Tibial artery (tissue), 4 donors: ENCODE data around the gene ADAMTS14.
"Not testable (repeated sequence)": the region's sequence is repeated elsewhere in the genome, so short reads cannot be mapped to it uniquely, and the experiment has no call there.

Experiments
- DNase-seq, 2 donors: peaks; one replicate each; pipeline ENCODE4 v3.0.0-alpha.2; 2019
- H3K27ac ChIP-seq, 2 donors: fragments of 200-600 bp; sonication (generic) in 1 of 2; 1 replicate in 1 of 2; 2 replicates in 1 of 2; pipeline ENCODE4 v1.5.1; 2018 to 2019; ENCODE audit warnings: mild to moderate bottlenecking in 1 of 2
- H3K27me3 ChIP-seq, 2 donors: fragments of 200-600 bp; sonication (generic) in 1 of 2; one replicate each; pipeline versions ENCODE4 v1.5.1 to v1.6.0; 2016 to 2019
- H3K36me3 ChIP-seq, 3 donors: fragments of 200-600 bp; sonication (generic) in 2 of 3; one replicate each; pipeline ENCODE4 v1.5.1; 2016 to 2019; ENCODE audit warnings: mild to moderate bottlenecking in 2 of 3
- H3K4me1 ChIP-seq, 4 donors: fragments of 200-600 bp; sonication (generic) in 2 of 4; 1 replicate in 3 of 4; 2 replicates in 1 of 4; pipeline ENCODE4 v1.5.1; 2016 to 2019
- H3K4me3 ChIP-seq, 2 donors: fragments of 200-600 bp; sonication (generic) in 1 of 2; 1 replicate in 1 of 2; 2 replicates in 1 of 2; pipeline ENCODE4 v1.5.1; 2018 to 2019; ENCODE audit warnings: mild to moderate bottlenecking in 2 of 2
- H3K9me3 ChIP-seq, 3 donors: fragments of 200-600 bp; sonication (generic) in 1 of 3; one replicate each; pipeline ENCODE4 v1.5.1; 2016 to 2019
- intact Hi-C: fragments of 100-400 bp; cut with DNase I; formaldehyde crosslinking; loops from one replicate; pipeline ENCODE4 v1.15.0; 2023; ENCODE audit warnings: low total_unique reads
- TF ChIP-seq, protein P1 (sequence below), 2 experiments: fragments of 200-600 bp in 1 of 2; fragments of 450-650 bp in 1 of 2; IDR thresholded peaks; one replicate each; pipeline ENCODE4 v1.5.1; 2017 to 2019; ENCODE audit warnings: antibody characterized with exemption in 2 of 2, mild to moderate bottlenecking in 1 of 2, moderate library complexity in 1 of 2

Gene ADAMTS14

DNA sequence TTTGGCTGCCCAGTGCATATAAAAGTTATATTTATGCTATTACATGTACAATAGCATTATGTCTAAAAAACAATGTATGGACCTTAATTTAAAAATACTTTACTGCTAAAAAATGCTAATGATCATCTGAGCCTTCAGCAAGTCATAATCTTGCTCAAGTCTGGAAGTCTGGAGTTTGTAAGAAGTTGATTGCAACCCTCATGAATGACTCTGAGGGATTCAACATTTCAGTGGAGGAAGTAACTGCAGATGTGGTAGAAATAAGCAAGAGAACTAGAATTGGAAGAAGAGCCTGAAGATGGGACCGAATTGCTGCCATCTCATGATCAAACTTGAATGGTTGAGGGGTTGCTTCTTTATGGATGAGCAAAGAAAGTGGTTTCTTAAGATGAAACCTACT lies 13.0 kb upstream of the ADAMTS14 start:
- H3K9me3 ChIP-seq, result peaks cover 0 to 7% (median 6%) of the 10 kb centered on the region in 3 donors
- TF ChIP-seq, protein P1, sequence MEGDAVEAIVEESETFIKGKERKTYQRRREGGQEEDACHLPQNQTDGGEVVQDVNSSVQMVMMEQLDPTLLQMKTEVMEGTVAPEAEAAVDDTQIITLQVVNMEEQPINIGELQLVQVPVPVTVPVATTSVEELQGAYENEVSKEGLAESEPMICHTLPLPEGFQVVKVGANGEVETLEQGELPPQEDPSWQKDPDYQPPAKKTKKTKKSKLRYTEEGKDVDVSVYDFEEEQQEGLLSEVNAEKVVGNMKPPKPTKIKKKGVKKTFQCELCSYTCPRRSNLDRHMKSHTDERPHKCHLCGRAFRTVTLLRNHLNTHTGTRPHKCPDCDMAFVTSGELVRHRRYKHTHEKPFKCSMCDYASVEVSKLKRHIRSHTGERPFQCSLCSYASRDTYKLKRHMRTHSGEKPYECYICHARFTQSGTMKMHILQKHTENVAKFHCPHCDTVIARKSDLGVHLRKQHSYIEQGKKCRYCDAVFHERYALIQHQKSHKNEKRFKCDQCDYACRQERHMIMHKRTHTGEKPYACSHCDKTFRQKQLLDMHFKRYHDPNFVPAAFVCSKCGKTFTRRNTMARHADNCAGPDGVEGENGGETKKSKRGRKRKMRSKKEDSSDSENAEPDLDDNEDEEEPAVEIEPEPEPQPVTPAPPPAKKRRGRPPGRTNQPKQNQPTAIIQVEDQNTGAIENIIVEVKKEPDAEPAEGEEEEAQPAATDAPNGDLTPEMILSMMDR (IDR thresholded peaks at IDR 0.05), result no peak
- H3K36me3 ChIP-seq, result no peaks in the 10 kb centered on the region
- H3K4me1 ChIP-seq, result no peaks in the 10 kb centered on the region
- no peak overlapping the region for H3K27ac ChIP-seq
- intact Hi-C loops, result no loop called here
- DNase-seq, result no peak
- peaks cover 0 to 6% of the 10 kb centered on the region in 2 donors for H3K27me3 ChIP-seq
- H3K4me3 ChIP-seq, result no peak overlapping the region

DNA sequence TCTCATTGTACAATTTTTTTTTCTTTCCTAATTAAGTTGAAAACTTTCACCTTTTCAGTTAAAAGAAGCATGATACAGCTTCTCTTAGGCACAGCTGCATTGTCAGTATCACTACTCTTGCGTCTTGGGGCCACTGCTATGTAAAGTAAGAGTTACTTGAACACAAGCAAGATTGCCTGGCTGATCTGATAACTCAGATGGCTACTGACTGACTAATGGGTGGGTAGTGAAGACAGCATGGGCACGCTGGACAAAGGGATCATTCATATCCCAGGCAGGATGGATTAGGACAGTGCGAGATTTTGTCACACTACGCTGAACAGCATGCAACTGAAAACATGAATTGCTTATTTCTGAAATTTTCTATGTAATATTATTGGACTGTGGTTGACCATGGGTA lies 11.6 kb upstream of the ADAMTS14 start:
- Histone ChIP-seq H3K36me3 (no peaks in the 10 kb centered on the region), H3K27me3 (peaks cover 0 to 6% of the 10 kb centered on the region in 2 donors), H3K27ac (no peak overlapping the region), H3K4me3 (no peak overlapping the region), H3K4me1 (no peaks in the 10 kb centered on the region), H3K9me3 (peaks cover 0 to 7% (median 6%) of the 10 kb centered on the region in 3 donors)
- TF ChIP-seq, protein P1 (IDR thresholded peaks at IDR 0.05), result no peak
- intact Hi-C loops, result no loop called here
- peak in 1 of 2 donors; percentile 9 for DNase-seq

DNA sequence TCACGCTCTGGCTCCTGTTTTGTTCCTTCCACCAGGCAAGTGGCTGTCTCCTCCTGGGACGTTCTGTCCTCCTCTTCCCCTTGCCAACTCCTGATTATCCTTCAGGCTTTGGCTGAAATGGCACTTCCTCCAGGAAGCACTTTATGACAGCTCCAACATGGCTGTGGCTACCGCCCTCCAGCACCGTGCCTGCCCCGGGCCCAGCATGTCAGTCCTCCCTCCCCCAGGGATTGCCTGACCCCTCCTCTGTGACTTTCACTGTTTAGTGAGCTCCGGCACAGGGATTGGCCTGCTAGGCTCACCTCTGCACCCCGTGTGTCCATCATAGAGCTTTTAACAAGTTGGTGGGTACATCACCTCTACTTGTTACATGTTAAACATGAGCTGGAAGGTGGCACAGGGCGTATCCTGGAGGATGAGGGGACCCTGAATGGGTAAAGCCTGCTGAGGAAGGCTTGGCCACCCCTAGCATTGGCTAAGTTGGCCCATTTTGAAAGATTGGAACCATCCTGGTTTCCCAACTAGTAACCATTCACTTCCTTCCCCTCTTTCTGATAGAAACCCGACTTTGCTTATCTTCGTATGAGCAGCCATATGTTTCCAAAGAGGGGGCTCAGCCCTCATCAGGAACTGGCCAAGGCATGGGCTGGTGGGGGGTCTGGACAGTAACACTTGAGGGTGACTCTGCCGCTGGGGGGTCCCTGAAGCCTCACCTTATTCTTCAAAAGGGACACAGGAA lies 10.5 kb upstream of the ADAMTS14 start:
- TF ChIP-seq, protein P1 (IDR thresholded peaks at IDR 0.05), result no peak
- Histone ChIP-seq H3K9me3 (peaks cover 0 to 7% (median 6%) of the 10 kb centered on the region in 3 donors), H3K4me3 (no peak overlapping the region), H3K4me1 (no peaks in the 10 kb centered on the region), H3K27me3 (peaks cover 0 to 6% of the 10 kb centered on the region in 2 donors), H3K27ac (no peak overlapping the region), H3K36me3 (no peaks in the 10 kb centered on the region)
- DNase-seq, result peak in 1 of 2 donors; percentile 46
- intact Hi-C loops, result no loop called here

DNA sequence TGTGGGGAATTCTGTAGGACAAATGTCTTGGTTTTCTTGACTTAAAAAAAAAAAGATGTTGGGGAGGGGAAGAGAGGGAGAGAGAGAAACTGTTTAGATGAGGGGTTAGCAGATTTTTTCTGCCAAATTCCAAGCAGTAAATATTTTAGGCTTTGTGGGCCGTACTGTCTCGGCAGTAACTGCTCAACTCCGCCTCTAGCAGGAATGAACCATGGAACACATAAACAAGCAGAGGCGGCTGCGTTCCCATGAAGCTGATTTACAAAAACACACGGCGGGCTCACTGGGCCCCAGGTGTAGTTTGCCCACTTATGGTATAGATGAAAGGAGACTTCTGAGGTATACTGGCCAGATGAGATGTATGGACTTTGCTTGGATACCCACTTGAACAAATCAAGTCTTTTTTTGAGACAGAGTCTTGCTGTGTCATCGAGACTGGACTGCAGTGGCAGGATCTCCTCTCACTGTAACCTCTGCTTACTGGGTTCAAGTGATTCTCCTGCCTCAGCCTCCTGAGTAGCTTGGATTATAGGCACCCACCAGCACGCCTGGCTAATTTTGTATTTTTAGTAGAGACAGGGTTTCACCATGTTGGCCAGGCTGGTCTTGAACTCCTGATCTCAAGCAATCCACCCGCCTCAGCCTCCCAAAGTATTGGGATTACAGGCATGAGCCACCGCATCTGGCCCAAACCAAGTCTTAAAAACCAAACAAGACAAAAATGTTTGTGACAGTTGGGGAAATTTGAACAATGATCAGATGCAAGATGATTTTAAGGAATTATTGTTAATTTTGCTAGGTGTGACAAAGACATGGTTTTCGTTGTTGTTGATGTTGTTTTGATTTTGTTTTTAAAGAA lies 9.7 kb upstream of the ADAMTS14 start:
- H3K36me3 ChIP-seq, result no peaks in the 10 kb centered on the region
- intact Hi-C loops, result no loop called here
- peaks cover 0 to 7% (median 6%) of the 10 kb centered on the region in 3 donors for H3K9me3 ChIP-seq
- TF ChIP-seq, protein P1 (IDR thresholded peaks at IDR 0.05), result no peak
- DNase-seq, result peak in 1 of 2 donors; percentile 40
- H3K4me1 ChIP-seq, result no peaks in the 10 kb centered on the region
- H3K27me3 ChIP-seq, result peaks cover 0 to 6% of the 10 kb centered on the region in 2 donors
- H3K4me3 ChIP-seq, result no peak overlapping the region
- no peak overlapping the region for H3K27ac ChIP-seq

DNA sequence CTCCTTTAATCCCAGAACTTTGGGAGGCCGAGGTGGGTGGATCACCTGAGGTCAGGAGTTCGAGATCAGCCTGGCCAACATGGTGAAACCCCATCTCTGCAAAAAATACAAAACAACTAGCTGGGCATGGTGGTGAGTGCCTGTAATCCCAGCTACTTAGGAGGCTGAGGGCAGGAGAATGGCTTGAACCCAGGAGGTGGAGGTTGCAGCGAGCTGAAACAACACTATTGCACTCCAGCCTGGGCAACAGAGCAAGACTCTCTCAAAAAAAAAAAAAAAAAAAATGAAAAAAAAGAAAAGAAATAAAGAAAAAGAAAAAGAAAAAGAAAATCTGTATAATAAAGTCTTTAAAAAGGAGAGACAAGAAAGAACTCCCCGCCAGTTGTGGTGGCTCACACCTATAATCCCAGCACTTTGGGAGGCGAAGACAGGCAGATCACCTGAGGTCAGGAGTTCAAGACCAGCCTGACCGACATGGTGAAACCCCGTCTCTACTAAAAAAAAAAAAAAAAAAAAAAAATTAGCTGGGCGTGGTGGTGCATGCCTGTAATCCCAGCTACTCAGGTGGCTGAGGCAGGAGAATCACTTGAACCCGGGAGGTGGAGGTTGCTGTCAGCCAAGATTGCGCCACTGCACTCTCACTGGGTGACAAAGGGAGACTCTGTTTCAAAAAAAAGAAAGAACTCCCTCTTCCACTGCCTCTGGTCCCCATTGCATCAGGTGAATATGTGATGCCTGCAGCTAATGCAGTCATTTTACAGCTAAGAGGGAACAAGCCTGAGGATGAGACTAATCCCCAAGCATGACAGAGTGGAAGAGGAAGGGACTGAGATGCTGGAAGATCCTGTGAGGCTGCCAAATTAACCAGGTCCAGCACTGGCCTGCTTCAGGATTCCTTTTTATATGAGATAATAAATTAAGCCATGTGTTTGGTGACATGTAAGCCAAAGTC lies 8.6 kb upstream of the ADAMTS14 start:
- DNase-seq, result peak in 1 of 2 donors; percentile 21

More for the DNA sequence above, 8.6 kb upstream of the ADAMTS14 start:
- H3K27me3 ChIP-seq, H3K4me1 ChIP-seq, H3K27ac ChIP-seq, H3K4me3 ChIP-seq, intact Hi-C loops, H3K9me3 ChIP-seq, H3K36me3 ChIP-seq: not testable (repeated sequence)
